GM10266 (cell line): ENCODE data around the gene HSPA4.
"Not testable (repeated sequence)": the region's sequence is repeated elsewhere in the genome, so short reads cannot be mapped to it uniquely, and the experiment has no call there.

ENCODE experiments used
- DNase-seq: peaks from one replicate; pipeline ENCODE4 v3.0.0; 2012; ENCODE audit errors: extremely low spot score
- TF ChIP-seq, protein P1 (sequence below): IDR thresholded peaks from 2 replicates; pipeline ENCODE4 v1.5.1; 2012; ENCODE audit warnings: mild to moderate bottlenecking, low read depth; ENCODE audit not compliant: control insufficient read depth, insufficient read depth; ENCODE audit errors: missing control alignments

The HSPA4 gene

DNA sequence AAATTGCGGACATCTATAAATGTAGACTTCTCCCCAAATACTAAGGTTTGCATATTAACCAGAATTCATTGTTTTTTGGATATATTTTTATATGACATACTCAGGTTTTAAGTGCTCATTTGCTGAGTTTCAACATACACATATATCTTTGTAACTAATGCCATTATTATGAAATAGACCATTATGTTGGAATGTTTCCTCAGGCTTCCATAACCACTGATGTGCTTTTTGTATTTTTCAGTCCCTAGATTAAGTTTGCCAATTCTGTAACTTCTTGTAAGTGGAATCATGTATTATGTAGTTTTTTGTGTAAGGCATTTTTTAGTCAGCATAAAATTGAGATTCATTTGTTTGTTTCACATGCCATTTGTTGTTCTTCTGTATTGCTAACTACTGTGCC is 32.1 kb downstream of the HSPA4 start:
- DNase-seq: no peak
- TF ChIP-seq, protein P1, sequence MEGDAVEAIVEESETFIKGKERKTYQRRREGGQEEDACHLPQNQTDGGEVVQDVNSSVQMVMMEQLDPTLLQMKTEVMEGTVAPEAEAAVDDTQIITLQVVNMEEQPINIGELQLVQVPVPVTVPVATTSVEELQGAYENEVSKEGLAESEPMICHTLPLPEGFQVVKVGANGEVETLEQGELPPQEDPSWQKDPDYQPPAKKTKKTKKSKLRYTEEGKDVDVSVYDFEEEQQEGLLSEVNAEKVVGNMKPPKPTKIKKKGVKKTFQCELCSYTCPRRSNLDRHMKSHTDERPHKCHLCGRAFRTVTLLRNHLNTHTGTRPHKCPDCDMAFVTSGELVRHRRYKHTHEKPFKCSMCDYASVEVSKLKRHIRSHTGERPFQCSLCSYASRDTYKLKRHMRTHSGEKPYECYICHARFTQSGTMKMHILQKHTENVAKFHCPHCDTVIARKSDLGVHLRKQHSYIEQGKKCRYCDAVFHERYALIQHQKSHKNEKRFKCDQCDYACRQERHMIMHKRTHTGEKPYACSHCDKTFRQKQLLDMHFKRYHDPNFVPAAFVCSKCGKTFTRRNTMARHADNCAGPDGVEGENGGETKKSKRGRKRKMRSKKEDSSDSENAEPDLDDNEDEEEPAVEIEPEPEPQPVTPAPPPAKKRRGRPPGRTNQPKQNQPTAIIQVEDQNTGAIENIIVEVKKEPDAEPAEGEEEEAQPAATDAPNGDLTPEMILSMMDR: no peak

DNA sequence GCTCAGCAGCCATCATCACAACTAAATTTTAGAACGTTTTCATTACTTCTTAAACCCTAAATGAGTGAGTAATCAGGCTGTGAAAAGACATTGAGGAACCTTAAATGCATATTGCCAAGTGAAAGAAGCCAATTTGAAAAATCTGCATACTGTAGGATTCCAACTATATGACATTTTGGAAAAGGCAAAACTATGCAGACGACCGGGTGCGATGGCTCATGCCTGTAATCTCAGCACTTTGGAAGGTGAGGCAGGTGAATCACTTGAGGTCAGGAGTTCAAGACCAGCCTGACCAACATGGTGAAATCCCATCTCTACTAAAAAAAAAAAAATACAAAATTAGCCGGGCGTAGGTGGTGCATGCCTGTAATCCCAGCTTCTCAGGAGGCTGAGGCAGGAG is 33.4 kb downstream of the HSPA4 start:
- not testable (repeated sequence) for DNase-seq

DNA sequence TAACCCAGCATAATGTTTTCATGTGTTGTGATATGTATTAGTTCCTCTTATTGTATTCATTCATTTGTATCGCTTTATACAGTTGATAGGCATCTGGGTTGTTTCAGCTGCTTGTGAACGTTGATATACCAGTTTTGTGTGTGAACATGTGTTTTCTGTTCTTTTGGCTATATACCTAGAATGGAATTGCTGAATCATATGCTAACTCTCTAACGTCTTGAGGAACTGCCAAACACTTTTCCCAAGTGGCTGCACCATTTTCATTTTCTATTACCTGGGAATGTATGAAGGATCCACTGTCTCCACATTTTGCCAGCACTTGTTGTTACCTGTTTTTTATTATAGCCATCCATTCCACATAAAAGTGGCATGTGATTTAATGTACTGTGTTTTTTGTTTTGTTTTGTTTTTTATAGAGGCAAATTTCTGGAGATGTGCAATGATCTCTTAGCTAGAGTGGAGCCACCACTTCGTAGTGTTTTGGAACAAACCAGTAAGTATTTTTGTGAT is 34.6 kb downstream of the HSPA4 start:
- TF ChIP-seq, protein P1: no peak
- DNase-seq: no peak

DNA sequence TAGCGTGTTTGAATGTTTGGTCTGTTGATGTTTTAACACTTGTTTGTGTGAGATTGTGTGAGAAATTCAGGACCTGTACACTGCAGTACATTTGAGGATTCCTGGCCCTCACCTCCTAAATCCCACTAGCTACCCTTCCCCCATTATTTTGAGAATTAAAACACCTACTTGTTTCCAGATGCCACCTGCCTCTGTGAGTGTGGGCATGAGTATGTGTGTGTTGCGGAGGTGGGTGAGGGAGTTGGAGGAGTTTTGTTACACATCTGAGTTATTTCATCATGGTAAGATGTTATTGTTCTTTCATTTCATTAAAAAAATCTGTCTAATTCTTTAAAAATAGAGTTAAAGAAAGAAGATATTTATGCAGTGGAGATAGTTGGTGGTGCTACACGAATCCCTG is 36.3 kb downstream of the HSPA4 start:
- TF ChIP-seq, protein P1: no peak
- DNase-seq: no peak

DNA sequence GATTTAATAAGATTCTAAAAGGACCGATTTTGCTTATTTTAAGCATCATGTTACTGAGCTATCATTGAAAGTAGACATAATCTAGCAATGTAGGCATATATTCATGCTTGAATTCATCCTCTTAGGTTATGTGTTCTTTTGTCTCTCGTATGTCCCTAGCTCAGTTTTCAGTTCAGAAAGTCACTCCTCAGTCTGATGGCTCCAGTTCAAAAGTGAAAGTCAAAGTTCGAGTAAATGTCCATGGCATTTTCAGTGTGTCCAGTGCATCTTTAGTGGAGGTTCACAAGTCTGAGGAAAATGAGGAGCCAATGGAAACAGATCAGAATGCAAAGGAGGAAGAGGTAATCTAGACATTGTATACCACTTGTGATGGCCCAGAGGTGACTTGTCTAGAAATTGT is 39.2 kb downstream of the HSPA4 start:
- DNase-seq: no peak
- TF ChIP-seq, protein P1: no peak

DNA sequence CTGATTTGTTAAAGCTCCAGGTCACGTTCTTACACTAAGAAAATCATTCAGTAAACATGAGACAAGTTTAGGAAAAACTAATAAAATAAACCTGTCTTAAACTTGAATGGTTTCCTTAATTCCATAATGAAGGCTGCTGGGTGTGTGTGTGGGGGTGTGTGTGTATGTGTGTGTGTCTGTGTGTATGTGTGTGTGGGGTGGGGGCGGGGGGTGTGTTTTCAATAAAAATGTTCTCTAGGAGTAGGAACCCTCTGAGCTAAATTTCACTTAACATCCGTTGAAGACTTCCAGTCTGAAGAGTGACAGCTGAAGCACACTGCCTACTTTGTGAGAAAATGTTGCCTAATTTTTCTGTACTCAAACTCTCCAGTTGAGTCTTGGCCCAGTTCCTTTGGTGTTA is 54.5 kb downstream of the HSPA4 start:
- TF ChIP-seq, protein P1: no peak
- DNase-seq: no peak

DNA sequence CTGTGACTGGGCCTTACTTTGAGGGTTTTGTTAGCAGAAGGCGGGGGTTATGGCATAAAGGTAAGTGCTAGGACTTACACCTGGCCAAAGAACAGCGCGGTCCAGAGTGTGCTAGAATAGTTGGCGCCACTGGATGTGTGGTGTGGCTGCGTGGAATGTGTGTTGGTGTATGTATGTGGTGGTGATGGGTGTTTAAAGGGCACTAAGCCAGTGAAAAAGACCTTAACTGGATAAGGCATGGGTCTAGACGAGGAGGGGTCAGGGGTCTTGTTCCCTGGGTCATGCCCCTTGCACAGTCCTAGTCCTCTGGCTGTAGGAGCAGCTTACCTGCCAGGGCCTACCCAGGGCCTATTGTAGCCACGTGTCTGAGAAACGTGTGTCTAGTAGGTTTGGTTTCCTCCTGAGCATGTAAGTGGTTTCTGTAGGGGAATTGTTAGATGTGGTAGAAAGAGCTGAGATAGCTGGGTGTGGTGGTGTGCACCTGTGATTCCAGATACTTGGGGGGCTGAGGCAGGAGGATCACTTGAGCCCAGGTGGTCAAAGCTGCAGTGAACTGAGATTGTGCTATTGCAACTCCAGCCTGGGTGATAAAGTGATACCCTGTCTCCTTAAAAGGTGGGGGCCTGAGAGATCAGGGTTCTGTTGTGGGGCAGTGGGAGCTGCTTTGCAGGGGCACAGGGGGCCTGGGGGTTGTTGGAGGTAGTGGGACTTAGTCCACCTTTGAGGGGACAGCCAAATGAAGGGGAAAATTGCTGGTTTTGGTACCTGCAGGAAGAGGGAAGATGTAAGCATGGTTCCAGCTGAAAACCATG is 55.2 kb downstream of the HSPA4 start:
- no peak for DNase-seq

More for the DNA sequence above, 55.2 kb downstream of the HSPA4 start:
- TF ChIP-seq, protein P1: no peak
